Naive thymus-derived CD4-positive, alpha-beta T cell (primary cell): ENCODE data around the gene ZNF500. TPM values are rescaled to one million over a fixed set of nuclear protein-coding genes. Genes with fewer than 3 reads are reported as not detected.

Source experiments
- ATAC-seq: fragments of 150-1000 bp; cut with Tn5 transposase; 2 replicates; pipeline ENCODE4 v1.10.0; 2021; ENCODE audit warnings: mild to moderate bottlenecking, moderate library complexity
- CTCF ChIA-PET: fragments of 350-600 bp; sonication (Branson Sonifier 250); formaldehyde crosslinking; loops from one replicate; lab custom pipeline; 2021; ENCODE audit warnings: antibody characterized with exemption; lab: Charles Lee
- POLR2A ChIA-PET: fragments of 350-600 bp; sonication (Branson Sonifier 250); formaldehyde crosslinking; loops from one replicate; lab custom pipeline; 2021; ENCODE audit warnings: antibody characterized with exemption, inconsistent platforms; lab: Charles Lee
- DNase-seq, 9 donors: peaks; one replicate each; pipeline versions ENCODE4 v3.0.0 to v3.0.0-alpha.2; 2020 to 2022; ENCODE audit warnings: mixed read lengths in 1 of 9
- H3K27ac ChIP-seq: one replicate; pipeline ENCODE4 v1.7.0; 2013; ENCODE audit warnings: mild to moderate bottlenecking, low read depth, low read length, moderate library complexity
- H3K27me3 ChIP-seq, 2 donors: one replicate each; pipeline ENCODE4 v1.7.0; 2013; ENCODE audit warnings: low read length in 2 of 2, mild to moderate bottlenecking in 2 of 2, moderate library complexity in 2 of 2; ENCODE audit not compliant: control insufficient read depth in 2 of 2, insufficient read depth in 2 of 2
- H3K36me3 ChIP-seq, 3 experiments: 1 replicate in 2 of 3; 2 replicates in 1 of 3; pipeline ENCODE4 v1.7.0; 2013; ENCODE audit warnings: low read length in 3 of 3, mild to moderate bottlenecking in 3 of 3, moderate library complexity in 1 of 3; ENCODE audit not compliant: insufficient read depth in 3 of 3, control insufficient read depth in 2 of 3
- H3K4me1 ChIP-seq, 2 donors: one replicate each; pipeline ENCODE4 v1.7.0; 2013; ENCODE audit warnings: low read length in 2 of 2, mild to moderate bottlenecking in 2 of 2, moderate library complexity in 1 of 2; ENCODE audit not compliant: control insufficient read depth in 2 of 2, insufficient read depth in 2 of 2
- H3K4me3 ChIP-seq: 2 replicates; pipeline ENCODE4 v1.7.0; 2013; ENCODE audit warnings: mild to moderate bottlenecking, low read length
- H3K9me3 ChIP-seq, 3 experiments: 1 replicate in 2 of 3; 2 replicates in 1 of 3; pipeline ENCODE4 v1.7.0; 2013; ENCODE audit warnings: low read length in 3 of 3; ENCODE audit not compliant: control insufficient read depth in 2 of 3
- H3K27ac Mint-ChIP-seq, 9 donors: one replicate each; pipeline ENCODE4 v1.8.0; 2020 to 2022; ENCODE audit warnings: mixed read lengths in 9 of 9, mild to moderate bottlenecking in 8 of 9, moderate library complexity in 5 of 9, inconsistent platforms in 2 of 9
- H3K27me3 Mint-ChIP-seq, 5 donors: one replicate each; pipeline ENCODE4 v1.8.0; 2021 to 2022; ENCODE audit warnings: mixed read lengths in 5 of 5, mild to moderate bottlenecking in 1 of 5
- H3K36me3 Mint-ChIP-seq, 5 donors: one replicate each; pipeline ENCODE4 v1.8.0; 2020 to 2022; ENCODE audit warnings: mixed read lengths in 5 of 5, mild to moderate bottlenecking in 3 of 5, inconsistent platforms in 1 of 5
- H3K4me1 Mint-ChIP-seq, 7 donors: one replicate each; pipeline ENCODE4 v1.8.0; 2020 to 2022; ENCODE audit warnings: mixed read lengths in 7 of 7, mild to moderate bottlenecking in 3 of 7, inconsistent platforms in 1 of 7
- H3K4me3 Mint-ChIP-seq, 10 donors: one replicate each; pipeline ENCODE4 v1.8.0; 2020 to 2022; ENCODE audit warnings: mild to moderate bottlenecking in 10 of 10, mixed read lengths in 10 of 10, moderate library complexity in 6 of 10, inconsistent platforms in 2 of 10
- H3K9me3 Mint-ChIP-seq, 11 donors: one replicate each; pipeline ENCODE4 v1.8.0; 2020 to 2022; ENCODE audit warnings: mixed read lengths in 11 of 11, mild to moderate bottlenecking in 4 of 11, inconsistent platforms in 1 of 11, moderate library complexity in 1 of 11
- intact Hi-C, 2 donors: fragments of 100-400 bp; cut with micrococcal nuclease; formaldehyde crosslinking; loops; one replicate each; pipeline ENCODE4 v1.15.1; 2023
- polyA plus RNA-seq, 2 donors: library from polyadenylated mRNA; unstranded; fragments of 300-500 nt; fragmentation: Illumina TruSeq; gene quantifications; one replicate each; pipeline ENCODE4 v1.2.3, GENCODE V29; 2021
- total RNA-seq, 6 experiments: library from RNA in 5 of 6; stranded (reverse) in 5 of 6; gene quantifications; 1 replicate in 5 of 6; 2 replicates in 1 of 6; pipeline ENCODE4 v1.2.3 and lab custom pipeline; 2021 to 2026

The ZNF500 gene
- total and polyA plus RNA-seq, 7 experiments from 2014 or later = 11.0 to 43.0 (median 24.7) TPM

DNA sequence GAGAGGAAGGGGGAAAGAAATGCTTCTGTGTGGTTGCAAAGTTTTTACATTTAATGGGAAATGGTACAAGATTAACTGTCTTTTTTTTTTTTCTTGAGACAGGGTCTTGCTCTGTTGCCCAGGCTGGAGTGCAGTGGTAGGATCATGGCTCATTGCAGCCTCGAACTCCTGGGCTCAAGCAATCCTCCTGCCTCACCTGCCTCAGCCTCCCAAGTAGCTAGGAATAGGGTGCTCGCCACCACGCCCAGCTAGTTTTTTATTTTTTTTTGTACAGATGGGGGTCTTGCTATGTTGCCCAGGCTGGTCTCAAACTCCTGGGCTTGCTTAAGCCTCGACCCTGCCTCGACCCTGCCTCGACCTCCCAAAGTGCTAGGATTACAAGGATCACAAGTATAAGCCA lies 39.3 kb upstream of the ZNF500 start:
- intact Hi-C loops = loop anchor here in 1 of 2 donors (10.0 kb wide), 1 partner anchor 1651 kb away; no protein-coding TSS in a partner anchor
- ChIA-PET POLR2A (interaction anchor here (0.6 kb wide), 2 partner anchors 9 to 1759 kb away, joined by 3 to 4 read pairs; no protein-coding TSS in a partner anchor), CTCF (interaction anchor here (0.6 kb wide), 1 partner anchor 62 kb away, joined by 3 read pairs; no protein-coding TSS in a partner anchor)
- ATAC-seq = no peak
- Histone ChIP-seq H3K4me1 (peaks cover 10 to 13% of the 10 kb centered on the region in 2 donors), H3K9me3 (no peaks in the 10 kb centered on the region), H3K27me3 (no peaks in the 10 kb centered on the region), H3K36me3 (peaks cover 0 to 46% (median 7%) of the 10 kb centered on the region in 3 experiments), H3K27ac (no peak overlapping the region), H3K4me3 (no peak overlapping the region)
- Mint-ChIP-seq H3K9me3 (no peaks in the 10 kb centered on the region), H3K27ac (peak overlapping the region in 1 of 9 donors; percentile 19), H3K27me3 (no peaks in the 10 kb centered on the region), H3K4me1 (peaks cover 0 to 15% (median 5%) of the 10 kb centered on the region in 7 donors), H3K4me3 (no peak overlapping the region), H3K36me3 (peaks cover 3 to 15% (median 6%) of the 10 kb centered on the region in 5 donors)
- no peak for DNase-seq

DNA sequence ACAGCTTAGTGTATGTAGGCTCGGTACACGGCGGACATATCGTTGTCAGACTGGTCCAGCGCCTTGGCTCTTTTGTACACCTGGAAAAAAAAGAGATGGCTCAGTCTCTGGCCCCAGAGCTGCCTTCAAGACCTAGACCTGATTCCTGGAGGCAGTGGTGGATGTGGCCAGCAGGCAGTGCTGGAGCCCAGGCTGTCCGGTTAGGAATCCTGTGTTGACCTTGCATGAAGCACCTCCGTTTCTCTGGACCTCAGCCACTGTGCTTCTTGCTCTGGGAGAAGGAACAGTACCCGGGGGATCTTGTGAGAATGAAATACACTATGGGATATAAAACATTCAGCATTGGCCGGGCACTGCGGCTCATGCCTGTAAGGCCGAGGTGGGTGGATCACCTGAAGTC lies 38.3 kb upstream of the ZNF500 start:
- Histone ChIP-seq H3K4me1 (peaks cover 10 to 18% of the 10 kb centered on the region in 2 donors), H3K9me3 (no peaks in the 10 kb centered on the region), H3K27ac (no peak overlapping the region), H3K4me3 (no peak overlapping the region), H3K36me3 (peaks cover 0 to 39% (median 3%) of the 10 kb centered on the region in 3 experiments), H3K27me3 (no peaks in the 10 kb centered on the region)
- H3K36me3 Mint-ChIP-seq = peaks cover 3 to 12% (median 6%) of the 10 kb centered on the region in 5 donors
- H3K4me3 Mint-ChIP-seq = no peak overlapping the region
- ATAC-seq (no peak), DNase-seq (no peak)
- CTCF ChIA-PET = no interaction called here
- peaks cover 6 to 19% (median 12%) of the 10 kb centered on the region in 7 donors for H3K4me1 Mint-ChIP-seq
- POLR2A ChIA-PET = no interaction called here
- peak overlapping the region in 3 of 9 donors; percentile 9 to 49 (median 46) for H3K27ac Mint-ChIP-seq
- no peaks in the 10 kb centered on the region for H3K27me3 Mint-ChIP-seq
- no peaks in the 10 kb centered on the region for H3K9me3 Mint-ChIP-seq
- intact Hi-C loops = loop anchor here in 1 of 2 donors (10.0 kb wide), 1 partner anchor 1650 kb away; no protein-coding TSS in a partner anchor

DNA sequence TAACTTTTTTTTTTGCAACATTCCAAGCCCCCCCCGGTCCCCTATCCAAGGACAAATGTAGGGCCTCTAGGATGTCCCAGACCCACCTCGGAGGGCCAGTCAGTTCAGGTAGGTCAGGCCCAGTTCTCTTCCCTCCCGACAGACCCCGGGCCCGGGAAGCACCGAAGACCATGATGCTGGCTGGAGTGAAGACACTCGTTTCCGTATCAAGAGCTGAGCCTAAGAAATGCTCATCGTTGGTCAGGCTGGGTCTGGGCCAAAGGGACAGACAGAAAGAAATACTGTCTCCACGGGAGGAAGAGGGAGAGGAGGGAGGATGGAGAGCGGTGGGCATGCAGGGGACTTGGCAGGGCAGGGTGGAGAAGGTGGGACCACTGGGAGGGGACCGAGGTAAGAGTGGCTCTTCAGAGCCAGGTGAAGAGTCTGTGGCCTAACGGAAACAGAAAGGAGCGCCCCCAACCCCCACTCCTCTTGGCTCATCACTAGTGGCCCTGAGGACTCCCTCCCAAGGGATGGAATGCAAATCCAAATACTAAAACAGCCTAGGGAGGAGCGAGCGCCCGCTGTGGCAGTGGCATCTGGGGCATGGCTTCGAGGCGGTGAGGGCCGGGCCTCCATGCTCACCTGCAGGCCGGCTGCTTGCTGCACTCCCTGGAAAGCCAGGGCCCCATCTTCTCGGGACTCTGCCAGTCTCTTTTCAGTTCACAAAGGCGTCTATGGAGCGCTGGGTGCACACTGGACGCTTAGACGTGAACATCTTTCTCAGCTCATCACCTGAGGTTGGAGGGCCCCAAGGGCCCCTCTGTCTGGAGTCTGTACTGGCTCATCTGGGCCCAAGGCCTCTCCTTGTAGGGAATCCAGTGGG lies 37.2 kb upstream of the ZNF500 start:
- H3K9me3 Mint-ChIP-seq = no peaks in the 10 kb centered on the region
- Histone ChIP-seq H3K4me1 (peaks cover 10 to 18% of the 10 kb centered on the region in 2 donors), H3K4me3 (no peak overlapping the region), H3K27ac (no peak overlapping the region), H3K27me3 (no peaks in the 10 kb centered on the region), H3K9me3 (no peaks in the 10 kb centered on the region), H3K36me3 (peaks cover 0 to 28% (median 3%) of the 10 kb centered on the region in 3 experiments)
- POLR2A ChIA-PET = interaction anchor here (0.5 to 3.3 kb wide), 4 partner anchors 22 to 382 kb away, joined by 3 to 27 read pairs (median 7); partner anchors contain the start of genes GLYR1 and UBN1
- peaks cover 7 to 19% (median 12%) of the 10 kb centered on the region in 7 donors for H3K4me1 Mint-ChIP-seq
- DNase-seq (no peak), ATAC-seq (no peak)
- no peaks in the 10 kb centered on the region for H3K27me3 Mint-ChIP-seq
- intact Hi-C loops = loop anchor here (2.0 to 10.0 kb wide), 5 partner anchors 153 to 1649 kb away; partner anchors contain the start of gene MGRN1 (in 1 of the 2)
- H3K36me3 Mint-ChIP-seq = peaks cover 3 to 12% (median 6%) of the 10 kb centered on the region in 5 donors
- CTCF ChIA-PET = no interaction called here
- H3K27ac Mint-ChIP-seq = peak overlapping the region in 2 of 9 donors; percentile 34 to 37
- peak overlapping the region in 5 of 10 donors; percentile 27 to 81 (median 59) for H3K4me3 Mint-ChIP-seq

DNA sequence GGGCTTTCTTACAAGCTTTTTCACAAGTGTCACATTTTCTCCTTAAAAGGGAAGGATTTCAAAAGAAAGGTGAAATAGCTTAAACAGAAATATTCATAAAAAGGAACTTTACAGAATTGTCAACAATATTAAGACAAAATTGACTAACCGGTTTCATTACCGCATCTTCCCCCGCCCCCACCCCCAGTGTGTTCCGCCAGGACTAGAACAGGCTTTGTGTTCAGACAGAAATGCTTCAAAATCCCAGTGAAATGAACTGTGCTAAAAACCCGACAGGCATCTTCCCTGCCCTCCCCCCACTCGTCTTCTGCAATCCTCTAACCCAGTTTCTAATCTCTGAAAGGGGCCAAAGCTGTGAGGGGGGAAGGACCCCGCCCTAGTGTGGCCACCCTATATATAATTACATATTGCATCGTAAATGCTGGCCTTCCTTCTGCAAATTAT lies 36.5 kb upstream of the ZNF500 start:
- DNase-seq (no peak), ATAC-seq (no peak)
- intact Hi-C loops = loop anchor here (2.0 to 10.0 kb wide), 5 partner anchors 153 to 1649 kb away; partner anchors contain the start of gene MGRN1 (in 1 of the 2)
- Mint-ChIP-seq H3K4me1 (peaks cover 7 to 19% (median 12%) of the 10 kb centered on the region in 7 donors), H3K36me3 (peaks cover 3 to 12% (median 6%) of the 10 kb centered on the region in 5 donors), H3K4me3 (peak overlapping the region in 9 of 10 donors; percentile 44 to 86 (median 86)), H3K27me3 (no peaks in the 10 kb centered on the region), H3K9me3 (no peaks in the 10 kb centered on the region), H3K27ac (peak overlapping the region in 7 of 9 donors; percentile 40 to 84 (median 73))
- peak overlapping the region; percentile 60 for H3K27ac ChIP-seq
- H3K4me1 ChIP-seq = peaks cover 10 to 18% of the 10 kb centered on the region in 2 donors
- ChIA-PET POLR2A (interaction anchor here (0.6 to 3.3 kb wide), 7 partner anchors 35 to 382 kb away, joined by 3 to 27 read pairs (median 11); partner anchors contain the start of genes ANKS3, DNAAF8, GLYR1 and UBN1), CTCF (interaction anchor here (0.7 to 0.9 kb wide), 3 partner anchors 14 to 186 kb away, joined by 3 to 4 read pairs (median 3); no protein-coding TSS in a partner anchor)
- H3K36me3 ChIP-seq = peaks cover 0 to 22% (median 3%) of the 10 kb centered on the region in 3 experiments
- peak overlapping the region; percentile 79 for H3K4me3 ChIP-seq
- no peaks in the 10 kb centered on the region for H3K9me3 ChIP-seq
- H3K27me3 ChIP-seq = no peaks in the 10 kb centered on the region

DNA sequence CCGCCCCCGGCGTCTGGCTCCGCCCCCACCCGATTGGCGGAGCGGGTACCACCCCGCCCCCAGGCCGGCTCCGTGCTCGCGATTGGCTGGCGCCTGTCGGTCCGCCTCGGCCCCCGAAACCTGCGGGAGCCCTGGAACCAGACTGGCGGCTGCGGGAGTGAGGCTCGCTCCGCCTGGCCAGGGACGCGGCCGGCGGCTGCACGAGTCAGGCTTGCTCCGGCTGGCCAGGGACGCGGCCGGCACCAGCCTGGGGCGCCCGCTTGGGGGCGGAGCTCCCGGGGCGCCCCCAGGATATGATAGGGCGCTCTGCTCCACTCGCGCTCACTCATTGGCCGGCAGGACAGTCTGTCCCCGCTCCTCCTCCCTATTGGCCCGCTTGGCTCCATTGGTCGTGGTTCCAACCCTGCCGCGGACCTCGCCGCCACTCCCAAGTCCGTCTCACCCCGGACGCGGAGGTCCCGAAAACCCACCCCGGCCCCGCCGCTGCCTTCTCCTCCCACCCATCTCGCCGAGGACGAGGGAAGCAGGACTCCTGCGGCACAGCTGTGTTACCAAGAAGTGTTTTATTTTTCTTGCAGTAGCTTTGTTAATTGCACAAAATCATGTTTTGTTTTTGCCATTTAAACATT lies 35.8 kb upstream of the ZNF500 start:
- Histone ChIP-seq H3K27ac (peak overlapping the region; percentile 60), H3K4me3 (peak overlapping the region; percentile 79), H3K9me3 (no peaks in the 10 kb centered on the region), H3K36me3 (peaks cover 0 to 27% (median 3%) of the 10 kb centered on the region in 3 experiments), H3K27me3 (no peaks in the 10 kb centered on the region), H3K4me1 (peaks cover 10 to 18% of the 10 kb centered on the region in 2 donors)
- H3K27me3 Mint-ChIP-seq = no peaks in the 10 kb centered on the region
- POLR2A ChIA-PET = interaction anchor here (1.0 to 3.3 kb wide), 6 partner anchors 34 to 187 kb away, joined by 4 to 27 read pairs (median 14); partner anchors contain the start of genes ANKS3, DNAAF8, GLYR1 and UBN1
- DNase-seq (peak; percentile 82 to 97 (median 93)), ATAC-seq (peak; percentile 93)
- CTCF ChIA-PET = interaction anchor here (0.5 to 0.9 kb wide), 4 partner anchors 15 to 186 kb away, joined by 3 to 4 read pairs (median 3); partner anchors contain the start of genes ANKS3 and DNAAF8
- H3K27ac Mint-ChIP-seq = peak overlapping the region in 8 of 9 donors; percentile 36 to 84 (median 74)
- intact Hi-C loops = loop anchor here (1.0 to 10.0 kb wide), 15 partner anchors 34 to 1648 kb away; partner anchors contain the start of genes ANKS3 (in 2 of the 2), DNAAF8 (in 2 of the 2), GLYR1 (in 2 of the 2) and MGRN1 (in 2 of the 2)
- no peaks in the 10 kb centered on the region for H3K9me3 Mint-ChIP-seq
- peaks cover 3 to 11% (median 6%) of the 10 kb centered on the region in 5 donors for H3K36me3 Mint-ChIP-seq
- H3K4me1 Mint-ChIP-seq = peaks cover 7 to 19% (median 12%) of the 10 kb centered on the region in 7 donors
- peak overlapping the region; percentile 81 to 86 (median 86) for H3K4me3 Mint-ChIP-seq
